Measurements from ENCODE around the gene EYA2.

The EYA2 gene

GRCh38 chr20:46995561-46996142 lies 101.0 kb downstream of the EYA2 start:
- Histone ChIP-seq H3K36me3 (no peaks in the 10 kb centered on the region), H3K27ac (no peak overlapping the region), H3K4me1 (no peaks in the 10 kb centered on the region), H3K9me3 (no peaks in the 10 kb centered on the region), H3K4me3 (no peak overlapping the region), H3K27me3 (peaks cover 0 to 27% of the 10 kb centered on the region in 2 donors)
- no peak for TF ChIP-seq CTCF (IDR thresholded peaks at IDR 0.05)
- intact Hi-C loops (cut with DNase I; ENCODE audit: low total_unique reads): no loop called here
- no peak for DNase-seq

GRCh38 chr20:46997187-46997586 lies 102.5 kb downstream of the EYA2 start:
- Histone ChIP-seq H3K9me3 (no peaks in the 10 kb centered on the region), H3K4me1 (no peaks in the 10 kb centered on the region), H3K27ac (no peak overlapping the region), H3K4me3 (no peak overlapping the region), H3K36me3 (no peaks in the 10 kb centered on the region), H3K27me3 (peaks cover 0 to 24% of the 10 kb centered on the region in 2 donors)
- DNase-seq: no peak
- TF ChIP-seq CTCF (IDR thresholded peaks at IDR 0.05): no peak
- intact Hi-C loops (cut with DNase I; ENCODE audit: low total_unique reads): no loop called here

- no peak for TF ChIP-seq CTCF (IDR thresholded peaks at IDR 0.05)
- no peak for DNase-seq
- intact Hi-C loops (cut with DNase I; ENCODE audit: low total_unique reads): no loop called here
- H3K36me3 ChIP-seq: no peaks in the 10 kb centered on the region
- no peak overlapping the region for H3K27ac ChIP-seq
- H3K4me1 ChIP-seq: no peaks in the 10 kb centered on the region
- peaks cover 0 to 17% of the 10 kb centered on the region in 2 donors for H3K27me3 ChIP-seq
- no peak overlapping the region for H3K4me3 ChIP-seq
- no peaks in the 10 kb centered on the region for H3K9me3 ChIP-seq
Measured at GRCh38 chr20:46998477-46999240, 104.0 kb downstream of the EYA2 start.

- Histone ChIP-seq H3K36me3 (peaks cover 0 to 6% (median 4%) of the 10 kb centered on the region in 3 donors), H3K27me3 (peaks cover 0 to 15% of the 10 kb centered on the region in 2 donors), H3K4me1 (no peaks in the 10 kb centered on the region), H3K4me3 (no peak overlapping the region), H3K27ac (no peak overlapping the region), H3K9me3 (no peaks in the 10 kb centered on the region)
- TF ChIP-seq CTCF (IDR thresholded peaks at IDR 0.05): no peak
- no peak for DNase-seq
- intact Hi-C loops (cut with DNase I; ENCODE audit: low total_unique reads): no loop called here
Measured at GRCh38 chr20:46999801-47000465, 105.3 kb downstream of the EYA2 start.

- H3K27me3 ChIP-seq: peaks cover 0 to 5% of the 10 kb centered on the region in 2 donors
- H3K9me3 ChIP-seq: no peaks in the 10 kb centered on the region
- no peak for DNase-seq
- intact Hi-C loops (cut with DNase I; ENCODE audit: low total_unique reads): no loop called here
- no peak overlapping the region for H3K4me3 ChIP-seq
- H3K27ac ChIP-seq: no peak overlapping the region
- TF ChIP-seq CTCF (IDR thresholded peaks at IDR 0.05): no peak
- peaks cover 0 to 25% (median 6%) of the 10 kb centered on the region in 3 donors for H3K36me3 ChIP-seq
- no peaks in the 10 kb centered on the region for H3K4me1 ChIP-seq
Measured at GRCh38 chr20:47003223-47003622, 108.6 kb downstream of the EYA2 start.

All from tibial artery (tissue), 4 donors.